SU-DHL-6 (cell line): ENCODE measurements around the gene MTLN.

Source experiments
- CTCF ChIP-seq: fragments of 200-600 bp; sonication (generic); IDR thresholded peaks from one replicate; pipeline ENCODE4 v1.5.1; 2017; ENCODE audit warnings: antibody characterized with exemption, mild to moderate bottlenecking, low read length, moderate library complexity; ENCODE audit not compliant: insufficient read depth, poor library complexity, severe bottlenecking
- EZH2phosphoT487 ChIP-seq: fragments of 200-600 bp; sonication (generic), shearing (Covaris generic); conservative IDR thresholded peaks from 2 replicates; pipeline ENCODE4 v1.6.1; 2018; ENCODE audit warnings: mild to moderate bottlenecking, antibody characterized with exemption, low read length, moderate library complexity, mixed read lengths

- no peak for TF ChIP-seq CTCF
- no peak for TF ChIP-seq EZH2phosphoT487
Measured at GRCh38 chr2:110167326-110168000, 44.9 kb downstream of the MTLN start.
